ENCODE measurements around the gene ZFP92. TPM values are rescaled to one million over a fixed set of nuclear protein-coding genes. Genes with fewer than 3 reads are reported as not detected.

ZFP92 gene
- total and polyA plus RNA-seq, 10 donors = 0.26 to 3.4 (median 2.0) TPM

- Histone ChIP-seq H3K27ac (no peak overlapping the region), H3K9me3 (peaks cover 0 to 9% (median 0%) of the 10 kb centered on the region in 8 donors), H3K36me3 (no peaks in the 10 kb centered on the region), H3K4me3 (no peak overlapping the region), H3K4me1 (no peaks in the 10 kb centered on the region), H3K27me3 (replicated peaks in 1 of 7) (peaks cover 0 to 4% (median 0%) of the 10 kb centered on the region in 7 donors)
- DNase-seq = no peak
- TF ChIP-seq POLR2AphosphoS5 (IDR thresholded peaks at IDR 0.05) = no peak
- TF ChIP-seq POLR2A (IDR thresholded peaks at IDR 0.05) = no peak
- TF ChIP-seq CTCF (IDR thresholded peaks at IDR 0.05 in 8 of 11, conservative IDR thresholded peaks at IDR 0.05 in 3 of 11) = no peak
- intact Hi-C loops (cut with DNase I; ENCODE audit: low total_unique reads) = no loop called here
- 92 to 100% (median 95%) methylated on average over 1 to 4 of the region's 4 CpGs for WGBS, 5 donors
Measured at GRCh38 chrX:153378607-153379006, 32.7 kb upstream of the ZFP92 start.

- TF ChIP-seq POLR2AphosphoS5 (IDR thresholded peaks at IDR 0.05) (no peak), CTCF (IDR thresholded peaks at IDR 0.05 in 8 of 11, conservative IDR thresholded peaks at IDR 0.05 in 3 of 11) (no peak), POLR2A (IDR thresholded peaks at IDR 0.05) (no peak)
- peaks cover 0 to 4% (median 0%) of the 10 kb centered on the region in 7 donors for H3K27me3 ChIP-seq (replicated peaks in 1 of 7)
- intact Hi-C loops (cut with DNase I; ENCODE audit: low total_unique reads) = no loop called here
- peaks cover 0 to 9% (median 0%) of the 10 kb centered on the region in 8 donors for H3K9me3 ChIP-seq
- 71 to 83% (median 78%) methylated on average over 9 of the region's 9 CpGs for WGBS, 5 donors
- peak overlapping the region in 3 of 8 donors; percentile 50 to 67 (median 66) for H3K27ac ChIP-seq
- H3K4me1 ChIP-seq = no peaks in the 10 kb centered on the region
- no peak overlapping the region for H3K4me3 ChIP-seq
- no peaks in the 10 kb centered on the region for H3K36me3 ChIP-seq
- DNase-seq = no peak
Measured at GRCh38 chrX:153379508-153379907, 31.8 kb upstream of the ZFP92 start.

- intact Hi-C loops (cut with DNase I; ENCODE audit: low total_unique reads) = no loop called here
- Histone ChIP-seq H3K4me3 (no peak overlapping the region), H3K36me3 (no peaks in the 10 kb centered on the region), H3K4me1 (no peaks in the 10 kb centered on the region), H3K9me3 (peaks cover 0 to 9% (median 0%) of the 10 kb centered on the region in 8 donors), H3K27ac (peak overlapping the region in 4 of 8 donors; percentile 50 to 67 (median 62)), H3K27me3 (replicated peaks in 1 of 7) (peaks cover 0 to 4% (median 0%) of the 10 kb centered on the region in 7 donors)
- 64 to 79% (median 69%) methylated on average over 11 to 13 of the region's 13 CpGs for WGBS, 5 donors
- TF ChIP-seq POLR2A (IDR thresholded peaks at IDR 0.05) (no peak), POLR2AphosphoS5 (IDR thresholded peaks at IDR 0.05) (no peak), CTCF (IDR thresholded peaks at IDR 0.05 in 8 of 11, conservative IDR thresholded peaks at IDR 0.05 in 3 of 11) (no peak)
- no peak for DNase-seq
Measured at GRCh38 chrX:153379971-153380581, 31.2 kb upstream of the ZFP92 start.

- no peak for DNase-seq
- TF ChIP-seq POLR2A (IDR thresholded peaks at IDR 0.05) (no peak), POLR2AphosphoS5 (IDR thresholded peaks at IDR 0.05) (peak in 1 of 3 donors; percentile 35)
- no peak overlapping the region for H3K4me3 ChIP-seq
- peak overlapping the region in 5 of 8 donors; percentile 29 to 67 (median 58) for H3K27ac ChIP-seq
- H3K36me3 ChIP-seq = no peaks in the 10 kb centered on the region
- 57 to 77% (median 73%) methylated on average over 6 to 9 of the region's 9 CpGs for WGBS, 5 donors
- intact Hi-C loops (cut with DNase I; ENCODE audit: low total_unique reads) = no loop called here
- H3K27me3 ChIP-seq (replicated peaks in 1 of 7) = peaks cover 0 to 1% (median 0%) of the 10 kb centered on the region in 7 donors
- H3K9me3 ChIP-seq = peaks cover 0 to 9% (median 0%) of the 10 kb centered on the region in 8 donors
- H3K4me1 ChIP-seq = no peaks in the 10 kb centered on the region
Measured at GRCh38 chrX:153380691-153381090, 30.6 kb upstream of the ZFP92 start.
